ENCODE results near the gene ACTN2. TPM values are rescaled to one million over a fixed set of nuclear protein-coding genes. Genes with fewer than 3 reads are reported as not detected.

ACTN2 gene
- polyA plus RNA-seq, 10 donors: 1,015 to 2,123 (median 1,808) TPM

DNA sequence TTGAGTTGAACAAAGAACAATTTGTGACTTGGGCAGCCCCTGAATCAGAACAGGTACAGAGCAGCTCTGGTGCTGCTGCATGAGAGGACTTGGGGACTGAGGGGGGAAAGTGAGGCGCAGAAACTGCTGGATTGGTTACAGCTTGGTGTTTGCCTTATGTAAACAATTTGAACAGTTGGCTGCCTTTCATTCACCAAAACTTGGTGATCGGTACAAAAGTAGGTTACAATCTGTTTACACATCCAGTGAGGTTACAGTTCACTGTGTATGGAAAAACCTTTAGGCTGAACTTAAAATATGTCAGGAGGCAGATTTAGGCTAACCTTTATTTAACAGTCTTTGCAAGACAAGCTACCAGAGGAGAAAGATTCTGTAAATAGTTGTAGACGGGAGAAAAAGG lies 80.2 kb downstream of the ACTN2 start:
- DNase-seq: no peak

DNA sequence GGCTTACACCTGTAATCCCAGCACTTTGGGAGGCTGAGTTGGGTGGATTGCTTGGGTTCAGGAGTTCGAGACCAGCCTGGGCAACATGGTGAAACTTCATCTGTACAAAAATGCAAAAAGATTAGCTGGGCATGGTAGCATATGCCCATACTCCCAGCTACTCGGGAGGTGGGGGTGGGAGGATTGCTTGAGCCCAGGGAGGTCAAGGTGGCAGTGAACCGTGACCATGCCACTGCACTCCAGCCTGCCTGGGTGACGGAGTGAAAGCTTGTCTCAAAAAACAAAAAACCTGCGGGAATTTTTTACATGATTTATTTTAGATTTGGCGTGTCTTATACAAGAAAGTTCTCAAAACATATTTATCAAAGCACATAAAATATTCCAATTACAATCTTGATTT lies 81.0 kb downstream of the ACTN2 start:
- no peak for DNase-seq

DNA sequence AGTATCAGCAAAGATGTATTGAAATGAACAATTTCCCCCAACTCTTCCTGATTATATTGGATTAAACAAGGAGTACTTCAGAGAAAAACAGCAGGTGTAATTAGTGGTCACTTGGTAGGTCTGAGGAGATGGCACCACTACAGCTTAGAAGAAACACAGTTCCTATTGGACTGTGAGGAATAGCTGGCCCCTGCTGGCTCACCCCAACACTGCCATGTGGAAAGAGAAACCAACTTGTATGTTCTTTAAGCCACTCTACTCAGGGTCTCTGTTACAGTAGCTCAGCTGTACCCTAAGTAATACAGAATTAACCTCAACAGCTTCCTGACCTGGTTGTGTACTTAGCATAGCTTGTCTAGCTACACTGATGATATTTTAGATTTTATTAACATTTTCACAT lies 82.3 kb downstream of the ACTN2 start:
- no peak for DNase-seq

DNA sequence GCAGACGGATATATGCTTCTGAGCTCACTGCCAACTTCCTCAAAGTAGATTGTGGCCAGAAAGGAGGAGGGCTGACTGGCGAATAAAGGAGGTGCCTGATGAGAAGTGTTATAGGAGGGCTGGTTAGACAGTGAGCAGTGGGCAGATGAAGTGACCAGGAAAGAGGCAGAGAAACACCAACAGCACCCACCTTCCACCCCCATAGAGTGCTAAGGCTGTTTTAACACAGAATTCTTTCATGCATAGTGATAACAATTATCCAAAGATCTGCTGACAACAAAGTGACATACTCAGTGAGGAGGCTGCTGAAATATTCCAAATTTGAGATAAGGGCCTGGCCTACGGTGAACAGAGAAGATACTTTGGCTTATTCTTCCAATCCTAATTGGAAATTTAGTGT lies 87.6 kb downstream of the ACTN2 start:
- DNase-seq: no peak

DNA sequence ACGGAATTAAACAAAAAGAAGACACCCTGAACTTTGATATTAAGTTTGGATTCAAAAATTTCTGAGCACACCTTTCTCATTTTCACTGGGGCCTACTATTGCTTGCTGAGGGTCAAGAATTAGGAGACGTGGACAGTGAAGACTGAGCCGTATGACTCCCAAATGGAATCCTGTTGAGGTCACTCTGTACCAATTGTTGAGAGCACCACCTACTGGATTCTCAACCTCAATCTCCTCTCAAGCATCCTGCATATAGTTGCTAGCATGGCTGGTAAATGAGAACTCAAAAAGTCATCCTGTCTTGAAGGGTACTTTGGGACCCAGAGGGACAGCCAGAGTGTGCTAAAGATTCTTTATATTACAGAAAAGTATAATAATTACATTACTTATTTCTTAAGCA lies 88.6 kb downstream of the ACTN2 start:
- no peak for DNase-seq

DNA sequence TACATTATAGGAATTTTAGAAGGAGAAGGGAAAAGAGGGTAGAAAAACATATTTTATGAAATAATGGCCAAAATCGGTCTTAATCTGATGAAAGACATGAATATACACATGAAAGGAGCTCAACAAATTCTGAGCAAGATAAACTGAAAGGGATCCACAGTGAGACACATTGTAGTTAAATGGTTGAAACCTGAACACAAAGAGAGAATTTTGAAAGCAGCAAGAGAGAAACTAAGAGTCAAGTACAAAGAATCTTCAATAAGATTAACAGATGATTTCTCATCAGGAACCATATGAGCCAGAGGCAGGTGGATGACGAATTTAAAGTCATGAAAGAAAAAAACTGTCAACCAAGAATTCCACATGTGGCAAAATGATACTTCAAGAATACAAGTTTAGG lies 93.0 kb downstream of the ACTN2 start:
- no peak for DNase-seq

DNA sequence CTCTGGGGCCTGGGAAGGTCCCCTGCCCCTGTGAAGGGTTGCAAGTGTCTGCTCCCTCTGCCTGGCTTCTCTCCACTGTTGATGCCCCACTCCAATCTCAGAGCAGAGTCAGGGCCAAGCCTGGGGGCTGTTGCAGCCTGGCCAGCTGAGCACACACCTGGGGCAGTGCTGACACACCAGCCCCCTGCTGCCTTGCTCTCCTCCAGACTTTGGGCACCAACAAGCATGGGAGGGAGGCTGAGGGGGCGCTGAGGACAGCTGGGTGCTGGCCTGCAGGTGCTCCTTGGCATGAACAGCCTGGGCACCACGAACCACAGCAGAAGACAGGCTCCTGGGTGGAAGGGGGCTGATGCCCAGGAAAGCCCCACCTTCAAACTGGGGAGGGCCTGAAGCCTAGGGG lies 99.2 kb downstream of the ACTN2 start:
- no peak for DNase-seq

DNA sequence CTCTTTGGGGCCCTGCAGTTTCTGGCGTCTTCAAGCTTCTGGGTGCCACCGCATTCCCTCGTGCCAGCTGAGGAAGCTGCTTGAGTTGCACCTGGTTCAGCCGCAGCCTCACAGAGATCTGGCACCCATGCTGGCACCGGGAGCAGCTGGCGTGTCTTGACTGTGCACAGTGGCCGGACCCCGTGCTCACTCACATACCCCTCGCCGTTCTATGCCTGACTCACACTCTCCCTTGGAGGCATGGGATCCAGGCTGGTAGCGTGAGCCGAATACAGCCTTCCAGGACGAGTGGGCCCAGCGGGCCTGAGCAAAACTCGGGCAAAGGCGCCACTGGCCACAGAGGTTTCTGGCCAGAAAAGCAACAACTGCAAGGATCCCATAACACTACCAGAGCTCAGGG lies 100.2 kb downstream of the ACTN2 start:
- DNase-seq: no peak

DNA sequence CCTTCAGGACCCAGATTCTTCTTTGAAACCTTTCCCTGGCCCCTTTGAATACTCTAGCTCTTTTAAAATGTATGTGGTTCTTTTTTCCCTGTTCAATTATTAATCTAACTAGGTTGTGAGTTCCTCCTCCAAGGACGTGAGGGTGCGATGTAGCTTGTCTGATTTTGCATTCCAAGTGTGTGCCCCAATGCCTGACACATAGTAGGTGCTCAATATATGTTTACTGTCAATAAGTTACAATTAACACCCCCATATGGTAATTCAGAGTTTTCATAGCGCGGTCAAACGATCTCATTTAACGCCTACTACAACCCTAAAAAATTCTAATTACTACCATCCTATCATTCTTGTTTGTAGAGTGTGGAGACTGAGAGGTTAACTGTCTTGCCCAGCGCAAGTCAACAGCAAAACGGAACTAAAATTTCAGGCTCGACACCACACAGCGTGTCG lies 108.3 kb downstream of the ACTN2 start:
- DNase-seq: no peak

DNA sequence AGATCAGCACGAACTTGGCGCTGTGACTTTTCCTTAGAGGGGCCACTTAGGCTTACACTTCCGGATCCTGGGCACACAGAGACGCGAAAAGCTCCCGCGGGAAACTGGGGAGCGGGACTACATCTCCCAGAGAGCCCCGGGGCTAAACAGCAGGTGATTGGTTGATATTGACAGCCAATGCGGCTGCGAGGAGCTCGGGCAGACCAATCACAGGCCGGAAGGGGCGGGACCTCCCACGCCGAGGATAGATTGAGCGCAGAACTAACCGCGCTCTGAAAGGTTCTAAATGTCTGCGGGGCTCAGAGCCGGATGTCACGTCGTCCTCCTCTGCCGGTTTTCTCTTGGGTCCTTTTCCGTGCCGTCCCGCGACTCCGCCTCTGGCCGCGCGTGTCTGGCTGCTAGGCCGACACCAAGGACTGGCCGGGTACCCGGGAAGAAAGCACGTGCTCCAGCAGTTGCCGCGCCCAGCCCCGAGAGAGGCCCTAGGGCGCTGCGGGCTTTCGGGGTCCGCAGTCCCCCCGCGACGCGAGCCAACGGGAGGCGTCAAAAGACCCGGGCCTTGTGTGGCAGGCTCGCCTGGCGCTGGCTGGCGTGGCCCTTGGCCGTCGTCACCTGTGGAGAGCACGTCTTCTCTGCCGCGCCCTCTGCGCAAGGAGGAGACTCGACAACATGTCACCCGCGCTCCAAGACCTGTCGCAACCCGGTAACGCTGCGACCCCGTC lies 108.9 kb downstream of the ACTN2 start, which contains the start of gene MTR:
Gene MTR, plus strand, starts transcription at position 258 of the 722 bp plus-strand sequence. Its CDS starts 412 bp downstream, at position 670.
- peak; percentile 98 to 99 (median 98) for DNase-seq

DNA sequence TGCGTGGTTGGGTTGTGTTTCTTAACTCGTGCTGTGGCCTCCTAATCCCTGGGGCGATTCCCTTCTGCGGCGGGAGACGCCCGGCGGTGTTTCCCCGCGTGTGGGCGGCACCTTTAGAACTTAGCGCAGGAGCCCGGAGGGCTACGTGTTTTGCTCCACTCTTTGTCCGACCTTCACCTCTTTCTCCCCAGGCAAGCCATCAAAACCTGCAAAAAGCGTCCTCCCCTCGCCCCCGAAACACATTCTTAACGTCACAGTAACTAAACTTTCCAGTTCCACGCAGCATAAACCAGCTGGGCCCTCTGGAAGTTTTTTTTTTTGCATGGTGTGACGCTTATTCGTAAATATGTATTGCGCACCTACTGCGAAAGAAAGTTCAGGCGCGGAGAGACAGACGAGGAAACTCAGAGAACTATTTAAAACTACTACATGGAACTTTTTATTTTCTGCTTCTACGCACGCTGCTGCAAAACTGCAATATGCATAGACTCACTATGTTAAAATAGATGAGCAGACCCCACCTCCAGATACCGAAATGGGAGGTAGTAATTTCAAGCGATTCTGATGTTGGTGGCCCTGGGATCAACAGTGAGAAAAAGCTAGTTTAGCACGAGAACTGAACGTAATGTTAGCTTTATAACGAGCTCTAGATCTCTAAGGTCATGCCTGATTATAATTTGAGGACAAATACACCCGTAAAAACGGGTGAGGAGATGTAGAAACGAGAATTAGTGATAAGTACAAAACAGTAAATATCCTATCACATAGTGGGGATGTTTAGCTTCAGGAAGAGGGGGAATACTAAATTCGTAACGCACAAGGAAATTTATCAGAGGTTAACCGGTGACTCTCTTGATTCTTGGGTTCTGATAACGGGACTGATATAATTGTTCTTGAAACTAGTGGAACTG lies 109.7 kb downstream of the ACTN2 start:
- peak in 2 of 3 donors; percentile 33 to 38 for DNase-seq

DNA sequence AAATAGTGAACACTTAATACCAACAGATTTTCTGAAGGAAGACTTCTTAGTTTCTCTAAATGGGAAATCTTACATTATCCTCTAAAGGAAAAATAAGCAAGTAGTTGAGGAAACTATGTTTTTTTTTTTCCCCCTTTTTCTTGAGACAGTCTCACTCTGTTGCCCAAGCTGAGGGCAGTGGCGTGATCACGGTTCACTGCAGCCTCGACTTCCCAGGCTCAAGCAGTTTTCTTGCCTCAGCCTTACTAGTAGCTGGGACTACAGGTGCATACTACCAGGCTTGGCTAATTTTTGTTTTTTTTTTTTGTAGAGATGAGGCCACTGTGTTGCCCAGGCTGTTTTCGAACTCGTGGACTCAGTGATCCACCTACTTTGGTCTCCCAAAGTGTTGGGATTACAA lies 112.7 kb downstream of the ACTN2 start:
- DNase-seq: no peak

DNA sequence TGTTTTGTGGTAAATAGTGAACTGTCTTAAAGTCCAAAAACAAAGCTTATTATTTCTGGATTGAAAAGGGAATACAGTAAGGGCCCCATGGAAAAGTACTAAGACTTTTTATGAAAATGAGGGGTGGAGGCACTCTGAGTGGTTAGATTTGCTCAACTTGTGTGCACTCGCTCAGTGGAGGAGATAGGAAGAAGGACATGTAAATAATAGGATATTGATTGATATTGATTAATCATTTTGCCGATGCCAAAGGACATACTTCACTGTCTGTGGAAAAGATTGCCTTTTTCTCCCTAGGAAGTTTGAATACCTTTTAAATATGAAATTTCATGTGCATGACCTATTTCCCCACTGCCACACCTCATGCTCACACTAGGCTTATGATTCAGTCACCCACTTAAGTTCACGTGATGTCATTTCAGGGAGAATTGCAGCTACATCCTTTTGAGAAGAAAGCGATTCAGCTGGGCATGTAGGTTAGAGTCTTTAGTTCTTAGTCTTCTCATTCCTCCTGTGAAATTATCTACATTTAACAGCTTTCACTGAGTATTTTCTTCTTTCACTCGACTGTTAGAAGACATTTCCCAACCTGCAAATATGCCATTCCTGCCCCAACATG lies 113.8 kb downstream of the ACTN2 start:
- DNase-seq: no peak

DNA sequence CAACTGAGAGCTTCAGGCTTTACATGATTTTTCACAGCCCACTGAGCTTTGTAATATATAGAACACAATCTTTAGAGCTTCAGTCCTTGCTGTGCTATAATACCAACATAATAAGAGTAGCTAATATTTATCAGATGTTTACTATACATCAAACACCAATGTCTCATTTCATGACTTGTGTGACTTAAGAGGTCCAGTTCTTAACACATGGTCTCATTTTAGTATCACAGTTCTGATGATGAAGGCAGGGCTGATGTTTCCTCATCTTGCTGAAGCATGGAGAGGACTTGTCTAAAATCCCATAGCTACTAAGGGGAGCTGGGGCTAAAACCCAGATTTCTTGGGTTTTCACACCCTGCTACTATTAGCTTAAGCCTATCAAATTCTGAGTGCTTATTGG lies 114.3 kb downstream of the ACTN2 start:
- DNase-seq: no peak

DNA sequence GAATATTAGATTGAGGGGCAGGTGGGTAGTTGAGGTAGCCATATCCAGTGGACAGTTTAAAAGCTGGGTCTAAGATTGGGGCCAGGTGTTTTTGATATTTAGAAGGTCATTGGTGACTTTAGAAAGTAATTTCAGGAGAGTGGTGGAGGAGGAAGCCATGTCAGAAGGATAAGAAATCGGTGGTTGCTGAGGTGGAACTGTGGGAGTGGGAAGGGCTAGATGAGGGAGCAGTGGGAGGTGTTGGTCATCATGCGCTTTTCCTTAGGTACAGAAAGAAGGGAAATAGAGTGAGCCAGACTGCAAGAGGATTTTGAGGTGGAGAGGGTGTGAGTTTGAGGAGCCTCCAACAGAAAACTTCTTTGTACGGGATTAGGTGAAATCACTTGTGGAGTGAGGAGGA lies 116.0 kb downstream of the ACTN2 start:
- DNase-seq: no peak

DNA sequence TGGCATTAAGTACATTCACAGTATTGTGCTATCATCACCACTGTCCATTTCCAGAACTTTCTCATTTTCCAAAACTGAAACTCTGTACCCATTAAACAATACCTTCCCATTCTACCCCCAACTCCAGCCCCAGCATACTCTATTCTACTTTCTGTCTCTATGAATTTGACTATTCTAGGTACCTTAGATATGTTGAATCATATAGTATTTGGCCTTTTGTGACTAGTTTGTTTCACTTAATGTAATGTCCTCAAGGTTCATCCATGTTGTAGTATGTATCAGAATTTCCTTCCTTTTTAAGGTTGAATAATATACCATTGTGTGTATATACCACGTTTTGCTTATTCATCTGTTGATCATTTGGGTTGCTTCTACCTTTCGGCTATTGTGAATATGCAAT lies 120.3 kb downstream of the ACTN2 start:
- no peak for DNase-seq

DNA sequence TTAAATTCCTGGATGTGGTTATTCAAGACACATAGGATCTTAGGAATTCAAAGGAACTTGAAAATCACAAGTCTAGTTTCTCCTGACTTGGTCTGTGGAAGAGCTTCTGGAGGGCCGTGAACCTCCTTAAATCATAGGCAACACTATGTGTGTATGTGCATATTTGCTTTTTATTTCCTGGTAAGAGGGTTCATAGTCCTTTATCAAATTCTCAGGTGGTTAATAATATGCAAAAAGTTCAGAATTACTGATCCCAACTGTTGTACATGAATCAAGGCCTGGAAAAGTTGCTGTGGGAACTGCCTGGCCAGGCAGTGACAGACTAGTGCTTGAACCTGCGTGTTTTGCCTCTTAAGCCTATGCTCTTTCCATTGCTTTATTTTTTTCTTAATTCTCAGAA lies 121.7 kb downstream of the ACTN2 start:
- no peak for DNase-seq

DNA sequence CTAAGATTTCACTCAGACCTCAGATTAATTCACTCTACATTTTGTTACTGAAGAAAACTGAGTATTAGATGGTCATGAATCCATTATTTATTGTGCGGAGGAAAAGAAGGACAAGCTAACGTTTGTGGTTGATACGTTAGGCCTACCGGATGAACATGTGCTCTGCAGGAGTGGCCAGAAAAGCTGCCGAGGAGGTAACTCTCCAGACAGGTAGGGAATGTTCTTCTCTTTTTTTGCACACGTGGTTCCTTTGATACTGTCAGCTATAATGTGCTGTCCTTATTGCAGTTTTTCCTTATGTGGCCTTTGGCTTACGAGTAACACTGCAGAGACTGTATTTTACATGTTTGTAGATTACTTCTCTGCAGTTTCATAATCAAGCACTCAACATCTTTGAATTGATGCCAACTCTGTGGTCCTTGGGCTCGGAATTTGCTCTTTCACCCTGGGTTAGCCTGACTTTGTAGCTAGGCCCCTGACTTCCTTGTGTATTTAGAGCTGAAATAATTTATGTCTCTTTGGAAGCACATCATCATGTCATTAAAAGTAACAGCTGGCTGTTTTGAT lies 122.3 kb downstream of the ACTN2 start:
- no peak for DNase-seq

DNA sequence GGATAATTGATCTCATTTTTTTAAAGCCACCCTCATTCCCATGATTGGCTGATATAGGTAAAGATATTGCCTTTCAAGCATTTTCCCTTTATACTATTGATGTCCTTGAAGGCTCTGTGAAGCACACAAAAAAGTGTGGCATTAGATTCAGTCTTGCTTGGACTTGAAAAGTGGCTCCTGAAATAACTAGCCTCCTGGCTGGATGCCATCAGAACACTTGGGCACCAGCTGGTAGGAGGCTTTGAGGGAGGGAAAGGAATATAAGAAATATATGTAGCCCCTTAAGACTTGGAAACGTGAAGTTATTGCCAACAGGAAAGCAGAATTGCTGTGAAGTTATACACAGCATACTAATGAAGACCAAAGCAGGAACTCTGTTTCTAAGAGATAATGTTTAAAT lies 122.8 kb downstream of the ACTN2 start:
- DNase-seq: peak in 2 of 3 donors; percentile 16 to 36

DNA sequence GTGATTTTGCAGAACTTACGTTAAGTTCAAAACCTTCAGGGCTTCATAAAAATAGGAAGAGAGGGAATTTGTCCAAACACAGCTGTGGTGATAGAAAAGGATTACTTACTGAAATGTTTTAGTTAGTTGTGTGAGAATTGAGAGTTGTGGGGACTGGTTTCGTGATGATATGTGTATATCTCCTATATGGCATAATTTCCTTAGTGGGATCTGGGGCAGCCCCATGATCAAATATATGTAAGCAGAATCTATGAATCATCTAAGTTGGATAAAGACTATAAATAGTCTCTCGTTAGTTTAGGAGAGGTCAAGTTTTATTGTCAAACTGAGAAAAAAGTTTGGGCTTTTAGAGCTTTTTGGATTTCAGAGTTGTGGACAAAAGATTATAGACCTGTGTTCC lies 123.7 kb downstream of the ACTN2 start:
- no peak for DNase-seq

DNA sequence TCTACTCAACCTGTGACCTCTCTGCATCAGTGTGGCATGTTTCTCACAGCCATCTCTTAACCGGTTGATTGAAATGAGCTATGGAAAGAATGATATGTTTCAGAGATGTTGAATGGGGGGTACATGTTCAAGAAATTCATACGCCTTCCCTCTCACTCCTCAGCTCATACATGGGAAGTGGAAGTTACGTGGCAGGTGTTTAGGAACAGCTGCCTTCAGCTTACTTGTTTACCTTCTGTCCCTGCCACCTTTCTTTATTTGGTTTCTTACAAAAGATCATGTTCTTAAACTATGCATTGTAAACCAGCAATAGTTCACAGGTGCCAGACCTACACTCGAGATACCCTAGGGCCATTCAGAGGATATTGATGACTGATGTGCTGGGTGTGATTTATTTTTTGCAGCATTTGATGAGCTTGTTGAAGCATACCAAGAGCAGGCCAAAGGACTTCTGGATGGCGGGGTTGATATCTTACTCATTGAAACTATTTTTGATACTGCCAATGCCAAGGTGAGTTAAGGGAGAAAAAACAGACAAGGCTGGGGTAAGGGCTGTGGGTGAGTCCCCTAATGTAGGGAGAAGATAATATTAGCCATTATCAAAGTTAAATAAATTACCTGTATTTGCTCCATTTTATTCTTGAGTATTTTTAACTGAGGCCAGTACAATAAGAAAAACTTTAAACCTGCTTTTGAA lies 126.2 kb downstream of the ACTN2 start:
- no peak for DNase-seq
